ENCODE data around the gene GGA3.

GGA3 gene

GRCh38 chr17:75261336-75262111, at the start of gene GGA3, which contains the start of gene MRPS7:
TSS of gene GGA3 (minus strand) at chr17:75261606. CDS start at chr17:75261587, 19 bp downstream.
TSS of gene MRPS7 (plus strand) at chr17:75261879. CDS start at chr17:75261901, 22 bp downstream.
- no peak for TF ChIP-seq CTCF (IDR thresholded peaks at IDR 0.05)
- H3K4me3 ChIP-seq (ENCODE audit: low read depth in 1 of 2, low read length in 1 of 2) = peak within 1 kb of the TSS; percentile 78 to 99
- no peaks in the 10 kb centered on the region for H3K9me3 ChIP-seq
- H3K36me3 ChIP-seq = no peaks in the 10 kb centered on the region
- H3K4me1 ChIP-seq (ENCODE audit: control insufficient read depth in 1 of 2, insufficient read depth in 1 of 2, low read depth in 1 of 2, low read length in 1 of 2) = peaks cover 46 to 50% of the 10 kb centered on the region in 2 experiments
- H3K27ac ChIP-seq = peak within 1 kb of the TSS; percentile 96
- H3K27me3 ChIP-seq = no peaks in the 10 kb centered on the region

GRCh38 chr17:75308732-75309629, 47.6 kb upstream of the GGA3 start:
- H3K27me3 ChIP-seq = no peaks in the 10 kb centered on the region
- no peak for TF ChIP-seq CTCF (IDR thresholded peaks at IDR 0.05)
- peaks cover 70 to 74% of the 10 kb centered on the region in 2 experiments for H3K4me1 ChIP-seq (ENCODE audit: control insufficient read depth in 1 of 2, insufficient read depth in 1 of 2, low read depth in 1 of 2, low read length in 1 of 2)
- no peaks in the 10 kb centered on the region for H3K9me3 ChIP-seq
- peak overlapping the region; percentile 96 for H3K27ac ChIP-seq
- H3K36me3 ChIP-seq = no peaks in the 10 kb centered on the region
- peak overlapping the region; percentile 32 to 45 for H3K4me3 ChIP-seq (ENCODE audit: low read depth in 1 of 2, low read length in 1 of 2)

GRCh38 chr17:75307957-75308731, 46.7 kb upstream of the GGA3 start:
- Histone ChIP-seq H3K36me3 (no peaks in the 10 kb centered on the region), H3K4me1 (ENCODE audit: control insufficient read depth in 1 of 2, insufficient read depth in 1 of 2, low read depth in 1 of 2, low read length in 1 of 2) (peaks cover 61 to 66% of the 10 kb centered on the region in 2 experiments), H3K4me3 (ENCODE audit: low read depth in 1 of 2, low read length in 1 of 2) (peak overlapping the region; percentile 32 to 45), H3K27me3 (no peaks in the 10 kb centered on the region), H3K9me3 (no peaks in the 10 kb centered on the region), H3K27ac (peak overlapping the region; percentile 96)
- TF ChIP-seq CTCF (IDR thresholded peaks at IDR 0.05) = no peak

- no peak for TF ChIP-seq CTCF (IDR thresholded peaks at IDR 0.05)
- Histone ChIP-seq H3K27me3 (no peaks in the 10 kb centered on the region), H3K27ac (peak overlapping the region; percentile 31), H3K4me1 (ENCODE audit: control insufficient read depth in 1 of 2, insufficient read depth in 1 of 2, low read depth in 1 of 2, low read length in 1 of 2) (peaks cover 38 to 43% of the 10 kb centered on the region in 2 experiments), H3K9me3 (no peaks in the 10 kb centered on the region), H3K4me3 (ENCODE audit: low read depth in 1 of 2, low read length in 1 of 2) (peak overlapping the region in 1 of 2 experiments; percentile 29), H3K36me3 (no peaks in the 10 kb centered on the region)
Measured at GRCh38 chr17:75301502-75302206, 40.2 kb upstream of the GGA3 start.
